ENCODE measurements around the gene PUM2. TPM values are rescaled to one million over a fixed set of nuclear protein-coding genes. Genes with fewer than 3 reads are reported as not detected.

Gene PUM2
- total RNA-seq, 2 donors from 2014 or later, result 114 to 126 TPM

DNA sequence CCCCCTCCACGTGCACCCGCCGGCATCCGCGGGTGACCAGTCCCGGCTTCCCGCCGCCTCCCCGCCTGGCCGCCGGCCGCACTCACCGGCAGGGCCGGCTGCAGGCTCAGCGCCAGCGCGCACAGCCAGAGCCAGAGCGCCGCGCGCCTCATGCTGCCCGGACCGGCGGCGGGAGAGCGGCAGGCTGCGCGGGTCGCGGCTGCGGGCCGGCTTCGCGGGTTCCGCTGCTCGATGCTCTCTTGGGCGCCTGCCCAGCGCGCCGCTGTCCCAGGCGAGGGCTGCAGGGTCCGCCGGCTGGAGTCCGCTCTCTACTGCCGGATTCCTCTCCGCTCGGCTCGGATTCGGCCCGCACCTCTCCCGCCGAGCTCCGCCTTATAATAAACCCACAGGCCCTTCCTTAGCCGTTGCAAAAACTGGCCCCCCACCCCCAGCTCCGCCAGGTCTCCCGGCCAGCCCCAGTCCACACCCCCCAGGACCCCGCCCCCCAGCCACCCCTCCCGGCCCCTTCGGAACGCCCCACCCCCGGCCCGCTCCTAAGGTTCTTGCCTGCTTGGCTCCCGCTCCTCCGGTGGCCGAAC lies 125.8 kb downstream of the PUM2 start, which contains the start of gene SDC1:
SDC1 (minus strand) TSS at position 415 of the 578 bp plus-strand sequence; CDS start at position 152, 263 bp downstream.
- no peaks in the 10 kb centered on the region for H3K36me3 Mint-ChIP-seq (ENCODE audit: low read depth)
- H3K4me3 ChIP-seq (ENCODE audit: low read length), result peak within 1 kb of the TSS; percentile 80
- H3K9me3 Mint-ChIP-seq, result no peaks in the 10 kb centered on the region
- peaks cover 19% of the 10 kb centered on the region for H3K4me1 Mint-ChIP-seq
- 0% methylated on average over 17 to 63 of the region's 65 CpGs for WGBS, 2 experiments (ENCODE audit: insufficient coverage in 1 of 2, insufficient read length in 1 of 2)
- DNase-seq, result peak; percentile 90
- H3K4me3 Mint-ChIP-seq, result peak within 1 kb of the TSS; percentile 54
- peaks cover 5% of the 10 kb centered on the region for H3K4me1 ChIP-seq (ENCODE audit: control insufficient read depth, insufficient read depth, low read length)
- peaks cover 27% of the 10 kb centered on the region for H3K27me3 ChIP-seq (ENCODE audit: control insufficient read depth, insufficient read depth, low read length, poor library complexity, severe bottlenecking)
- H3K9me3 ChIP-seq (ENCODE audit: control insufficient read depth, low read length), result no peaks in the 10 kb centered on the region
- peak within 1 kb of the TSS; percentile 80 for H3K27ac ChIP-seq (ENCODE audit: low read depth, low read length)
- H3K36me3 ChIP-seq (ENCODE audit: control insufficient read depth, insufficient read depth, low read length), result no peaks in the 10 kb centered on the region
- peaks cover 28% of the 10 kb centered on the region for H3K27me3 Mint-ChIP-seq (ENCODE audit: insufficient read depth)
- H3K9ac ChIP-seq (ENCODE audit: extremely low read depth, low read length, poor library complexity, severe bottlenecking), result no peak within 1 kb of the TSS
- TF ChIP-seq, protein P1, sequence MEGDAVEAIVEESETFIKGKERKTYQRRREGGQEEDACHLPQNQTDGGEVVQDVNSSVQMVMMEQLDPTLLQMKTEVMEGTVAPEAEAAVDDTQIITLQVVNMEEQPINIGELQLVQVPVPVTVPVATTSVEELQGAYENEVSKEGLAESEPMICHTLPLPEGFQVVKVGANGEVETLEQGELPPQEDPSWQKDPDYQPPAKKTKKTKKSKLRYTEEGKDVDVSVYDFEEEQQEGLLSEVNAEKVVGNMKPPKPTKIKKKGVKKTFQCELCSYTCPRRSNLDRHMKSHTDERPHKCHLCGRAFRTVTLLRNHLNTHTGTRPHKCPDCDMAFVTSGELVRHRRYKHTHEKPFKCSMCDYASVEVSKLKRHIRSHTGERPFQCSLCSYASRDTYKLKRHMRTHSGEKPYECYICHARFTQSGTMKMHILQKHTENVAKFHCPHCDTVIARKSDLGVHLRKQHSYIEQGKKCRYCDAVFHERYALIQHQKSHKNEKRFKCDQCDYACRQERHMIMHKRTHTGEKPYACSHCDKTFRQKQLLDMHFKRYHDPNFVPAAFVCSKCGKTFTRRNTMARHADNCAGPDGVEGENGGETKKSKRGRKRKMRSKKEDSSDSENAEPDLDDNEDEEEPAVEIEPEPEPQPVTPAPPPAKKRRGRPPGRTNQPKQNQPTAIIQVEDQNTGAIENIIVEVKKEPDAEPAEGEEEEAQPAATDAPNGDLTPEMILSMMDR (conservative IDR thresholded peaks at IDR 0.05), result no peak
- H3K27ac Mint-ChIP-seq, result no peak within 1 kb of the TSS

DNA sequence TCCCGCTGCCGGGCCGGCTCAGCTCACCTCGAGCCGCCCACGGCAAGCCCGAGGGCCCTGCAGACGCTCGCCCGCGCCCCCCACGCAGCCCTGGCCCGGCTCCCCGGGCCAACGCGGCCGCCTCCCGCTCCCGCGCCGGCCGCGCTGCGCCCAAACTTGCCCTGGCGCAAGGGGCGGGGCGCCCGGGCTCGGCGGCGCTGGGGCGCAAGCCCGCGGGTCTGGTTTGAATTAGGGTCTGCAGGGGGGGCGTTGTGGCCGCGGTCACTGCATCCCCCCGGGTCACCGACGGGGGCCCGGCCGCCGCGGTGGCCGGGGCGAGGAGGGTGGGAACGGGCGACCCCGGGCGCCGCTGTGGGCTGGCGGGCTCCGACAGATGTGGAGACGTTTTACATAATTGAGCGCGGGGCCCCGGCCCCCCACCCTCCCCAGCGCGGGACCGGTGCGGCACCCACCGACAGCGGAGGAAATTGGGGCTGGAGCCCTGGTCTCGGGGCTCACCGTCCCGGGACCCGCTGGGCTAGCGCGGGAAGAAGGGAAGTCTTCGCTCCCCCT lies 126.4 kb downstream of the PUM2 start:
- no peaks in the 10 kb centered on the region for H3K36me3 ChIP-seq (ENCODE audit: control insufficient read depth, insufficient read depth, low read length)
- H3K4me3 ChIP-seq (ENCODE audit: low read length), result peak overlapping the region; percentile 80
- 0% methylated on average over 10 to 70 of the region's 70 CpGs for WGBS, 2 experiments (ENCODE audit: insufficient coverage in 1 of 2, insufficient read length in 1 of 2)
- no peaks in the 10 kb centered on the region for H3K9me3 ChIP-seq (ENCODE audit: control insufficient read depth, low read length)
- peaks cover 5% of the 10 kb centered on the region for H3K4me1 ChIP-seq (ENCODE audit: control insufficient read depth, insufficient read depth, low read length)
- peaks cover 27% of the 10 kb centered on the region for H3K27me3 ChIP-seq (ENCODE audit: control insufficient read depth, insufficient read depth, low read length, poor library complexity, severe bottlenecking)
- no peaks in the 10 kb centered on the region for H3K9me3 Mint-ChIP-seq
- peak overlapping the region; percentile 48 for H3K4me3 Mint-ChIP-seq
- no peak overlapping the region for H3K9ac ChIP-seq (ENCODE audit: extremely low read depth, low read length, poor library complexity, severe bottlenecking)
- H3K27ac Mint-ChIP-seq, result no peak overlapping the region
- no peaks in the 10 kb centered on the region for H3K36me3 Mint-ChIP-seq (ENCODE audit: low read depth)
- DNase-seq, result no peak
- TF ChIP-seq, protein P1 (conservative IDR thresholded peaks at IDR 0.05), result no peak
- peaks cover 28% of the 10 kb centered on the region for H3K27me3 Mint-ChIP-seq (ENCODE audit: insufficient read depth)
- H3K27ac ChIP-seq (ENCODE audit: low read depth, low read length), result peak overlapping the region; percentile 80
- H3K4me1 Mint-ChIP-seq, result peaks cover 19% of the 10 kb centered on the region

DNA sequence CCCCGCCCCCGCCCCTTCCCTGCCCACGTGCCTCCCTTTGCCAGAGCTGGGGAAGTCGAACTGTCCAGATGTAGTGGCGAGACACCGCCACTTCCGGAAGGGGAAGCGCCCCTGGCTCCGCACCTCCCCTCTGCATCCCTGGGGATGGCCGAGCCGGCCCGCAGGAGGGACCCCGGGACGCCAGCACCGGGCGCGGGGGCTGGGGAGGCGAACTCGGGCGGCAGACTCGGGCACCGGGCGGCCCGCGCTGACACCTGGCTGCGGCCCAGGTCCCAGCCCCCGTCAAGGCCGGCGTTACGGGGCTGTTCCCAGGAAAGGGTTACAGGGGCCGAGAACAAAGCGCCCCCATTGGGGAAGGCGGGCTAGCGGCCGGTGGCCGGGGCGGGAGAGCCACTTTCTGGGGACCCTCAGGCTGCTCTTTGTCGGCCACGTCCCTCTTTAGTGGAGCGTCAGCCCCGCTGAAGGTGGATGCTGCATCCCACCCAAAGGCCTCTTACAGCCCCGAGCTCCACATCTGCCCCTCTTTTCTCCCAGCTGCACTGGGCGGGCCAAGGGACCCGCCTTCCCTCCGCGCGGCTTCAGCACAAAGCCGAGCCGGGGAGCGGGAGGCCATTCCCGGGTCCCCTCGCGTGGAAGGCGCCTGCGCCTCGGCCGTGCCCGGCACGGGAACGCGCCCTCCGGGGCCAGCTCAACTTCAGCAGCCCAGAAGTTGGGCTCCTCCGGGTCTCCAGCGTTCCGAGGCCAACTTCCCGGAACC lies 127.1 kb downstream of the PUM2 start:
- H3K9me3 Mint-ChIP-seq, result no peaks in the 10 kb centered on the region
- H3K27ac Mint-ChIP-seq, result no peak overlapping the region
- H3K27ac ChIP-seq (ENCODE audit: low read depth, low read length), result peak overlapping the region; percentile 80
- H3K4me1 ChIP-seq (ENCODE audit: control insufficient read depth, insufficient read depth, low read length), result peaks cover 5% of the 10 kb centered on the region
- H3K27me3 Mint-ChIP-seq (ENCODE audit: insufficient read depth), result peaks cover 28% of the 10 kb centered on the region
- H3K4me3 ChIP-seq (ENCODE audit: low read length), result peak overlapping the region; percentile 80
- DNase-seq, result peak; percentile 81
- peaks cover 27% of the 10 kb centered on the region for H3K27me3 ChIP-seq (ENCODE audit: control insufficient read depth, insufficient read depth, low read length, poor library complexity, severe bottlenecking)
- H3K4me3 Mint-ChIP-seq, result peak overlapping the region; percentile 48
- WGBS, 2 experiments (ENCODE audit: insufficient coverage in 1 of 2, insufficient read length in 1 of 2), result 1 to 2% methylated on average over 18 to 66 of the region's 66 CpGs
- peak overlapping the region; percentile 3 for H3K9ac ChIP-seq (ENCODE audit: extremely low read depth, low read length, poor library complexity, severe bottlenecking)
- peaks cover 19% of the 10 kb centered on the region for H3K4me1 Mint-ChIP-seq
- no peaks in the 10 kb centered on the region for H3K36me3 Mint-ChIP-seq (ENCODE audit: low read depth)
- no peaks in the 10 kb centered on the region for H3K36me3 ChIP-seq (ENCODE audit: control insufficient read depth, insufficient read depth, low read length)
- TF ChIP-seq, protein P1 (conservative IDR thresholded peaks at IDR 0.05), result peak; percentile 25
- no peaks in the 10 kb centered on the region for H3K9me3 ChIP-seq (ENCODE audit: control insufficient read depth, low read length)

Data from endodermal cell (in vitro differentiated cells).